Fibroblast of skin of left biceps (primary cell): ENCODE data around the gene ZNF610.
A peak's percentile ranks its signal among the peaks of the same experiment; 100 is the strongest.
"Not testable (repeated sequence)": the region's sequence is repeated elsewhere in the genome, so short reads cannot be mapped to it uniquely, and the experiment has no call there.

Source experiments
- DNase-seq, 2 experiments: peaks; one replicate each; pipeline ENCODE4 v3.0.0-alpha.2; 2013; ENCODE audit warnings: low read depth in 2 of 2

ZNF610 gene

GRCh38 chr19:52336117-52336790 is at the start of gene ZNF610:
Gene ZNF610 (plus strand): TSS chr19:52336243. CDS start chr19:52349173, 12,930 bp downstream.
- DNase-seq: peak; percentile 55 to 61

DNA sequence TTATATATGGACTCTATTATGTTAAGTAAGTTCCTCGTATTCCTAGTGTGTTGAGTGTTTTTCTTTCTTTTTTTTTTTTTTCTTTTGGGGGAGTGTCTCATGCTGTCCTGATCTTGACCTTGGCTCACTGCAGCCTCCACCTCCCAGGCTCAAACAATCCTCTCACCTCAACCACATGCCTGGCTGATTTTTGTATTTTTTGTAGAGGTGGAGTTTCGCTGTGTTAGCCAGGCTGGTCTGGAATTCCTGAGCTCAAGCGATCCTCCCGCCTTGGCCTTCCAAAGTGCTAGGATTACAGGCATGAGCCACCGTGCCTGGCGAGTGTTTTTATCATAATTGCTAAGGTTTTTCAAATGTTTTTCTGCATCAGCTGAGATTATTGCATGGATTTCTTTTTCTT is 49.8 kb upstream of the ZNF610 start:
- DNase-seq: no peak

DNA sequence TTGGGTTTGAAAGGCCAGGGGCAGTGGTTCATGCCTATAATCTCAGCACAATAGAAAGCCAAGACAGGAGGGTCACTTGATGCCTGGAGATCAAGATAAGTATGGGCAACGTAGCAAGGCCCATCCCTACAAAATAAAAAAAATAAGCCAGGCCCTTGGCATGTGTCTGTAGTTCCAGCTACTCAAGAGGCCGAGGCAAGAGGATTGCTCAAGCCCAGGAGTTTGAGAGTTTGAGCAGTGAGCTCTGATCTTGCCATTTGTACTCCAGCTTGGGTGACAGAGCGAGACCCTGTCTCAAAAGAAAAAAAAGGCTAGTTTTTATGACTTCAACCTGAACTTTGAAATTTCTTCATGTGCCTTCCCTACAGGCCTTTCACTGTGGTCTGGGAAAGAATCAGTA is 44.3 kb upstream of the ZNF610 start:
- DNase-seq: no peak

- DNase-seq: not testable (repeated sequence)
These were observed 43.1 kb upstream of the ZNF610 start for GRCh38 chr19:52292946-52293345.

DNA sequence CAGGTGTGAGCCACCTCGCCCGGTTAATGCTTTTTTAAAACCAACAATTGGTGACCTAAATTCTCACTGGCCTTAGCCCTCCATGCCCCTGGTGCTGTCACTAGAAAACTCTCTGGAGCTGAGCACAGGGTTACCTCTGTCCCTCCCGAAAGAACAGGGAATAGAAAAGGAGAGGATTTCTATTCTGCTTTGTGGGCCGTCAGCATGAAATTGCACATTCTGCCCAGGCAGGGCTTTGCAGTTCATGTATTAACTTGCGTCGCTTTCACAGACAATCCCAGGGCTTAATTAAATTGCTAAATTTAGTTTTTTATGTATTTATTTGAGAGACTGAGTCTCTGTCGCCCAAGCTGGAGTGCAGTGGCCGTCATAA is 39.7 kb upstream of the ZNF610 start:
- DNase-seq: no peak

GRCh38 chr19:52296773-52297600 is 39.1 kb upstream of the ZNF610 start, which contains the start of gene ZNF480:
Gene ZNF480 (plus strand): TSS chr19:52297169. CDS start chr19:52300413, 3,244 bp downstream.
- DNase-seq: peak; percentile 33 to 36

DNA sequence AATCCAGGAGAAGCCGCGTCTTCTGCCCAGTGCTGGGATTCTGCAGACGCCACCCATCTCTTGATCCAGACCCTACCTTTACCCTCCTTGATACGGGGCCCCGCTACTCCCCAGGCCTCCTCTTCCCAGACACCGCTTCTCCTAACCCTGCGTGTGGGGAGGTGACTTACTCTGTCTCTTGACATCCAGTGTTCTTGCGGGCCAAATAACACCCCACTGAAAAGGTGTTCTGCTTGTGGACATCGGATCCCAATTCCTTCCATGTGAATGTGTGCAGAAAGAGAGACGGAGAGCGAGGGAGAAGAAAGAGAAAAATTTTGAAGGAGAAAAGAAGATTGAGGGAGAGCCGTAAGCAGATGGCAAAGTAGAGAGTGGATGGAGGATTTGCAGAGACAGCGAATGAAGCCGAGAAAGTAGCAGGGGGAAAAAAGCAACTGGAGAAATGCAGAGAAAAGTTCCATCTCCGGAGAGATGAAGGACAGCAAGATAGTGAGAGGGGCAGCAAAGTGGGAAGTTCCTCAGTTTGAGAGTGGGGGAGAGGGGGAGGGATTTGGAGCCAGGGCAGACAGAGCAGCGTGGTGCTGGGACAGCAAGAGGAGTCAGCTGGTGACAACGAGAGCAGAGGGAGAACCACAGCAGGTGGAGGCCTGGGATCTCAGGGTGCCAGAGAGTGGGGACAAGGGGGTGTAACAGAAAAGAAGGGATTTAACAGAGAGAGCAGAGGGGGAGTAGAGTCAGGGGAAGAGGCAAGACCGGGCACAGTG is 38.3 kb upstream of the ZNF610 start:
- no peak for DNase-seq

DNA sequence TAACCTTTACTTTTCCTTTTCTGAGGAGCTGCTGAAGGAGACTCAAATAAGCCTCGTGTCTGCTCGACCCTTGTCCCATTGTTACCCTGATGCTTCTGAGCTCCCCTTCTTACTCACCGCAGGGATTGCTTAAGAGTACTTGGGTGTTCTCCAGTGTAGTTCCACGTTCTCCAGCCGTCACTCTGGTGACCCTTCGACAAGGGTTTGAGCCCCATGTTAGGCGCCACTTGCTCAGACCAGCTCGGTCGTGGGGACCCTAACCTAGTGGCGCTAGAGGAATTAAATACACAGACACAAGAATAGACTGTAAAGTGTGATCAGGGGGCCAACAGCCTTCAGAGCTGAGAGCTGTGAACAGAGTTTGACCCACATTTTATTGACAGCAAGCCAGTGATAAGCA is 28.8 kb upstream of the ZNF610 start:
- DNase-seq: no peak

DNA sequence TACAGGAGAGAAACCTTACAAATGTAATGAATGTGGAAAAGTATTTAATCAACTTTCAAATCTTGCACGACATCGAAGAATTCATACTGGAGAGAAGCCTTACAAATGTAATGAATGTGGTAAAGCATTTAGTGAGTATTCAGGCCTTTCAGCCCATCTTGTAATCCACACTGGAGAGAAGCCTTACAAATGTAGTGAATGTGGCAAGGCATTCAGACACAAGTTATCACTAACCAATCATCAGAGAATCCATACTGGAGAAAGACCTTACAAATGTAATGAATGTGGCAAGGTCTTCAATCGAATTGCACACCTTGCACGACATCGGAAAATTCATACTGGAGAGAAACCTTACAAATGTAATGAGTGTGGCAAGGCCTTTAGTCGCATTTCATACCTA is 13.6 kb upstream of the ZNF610 start:
- no peak for DNase-seq

DNA sequence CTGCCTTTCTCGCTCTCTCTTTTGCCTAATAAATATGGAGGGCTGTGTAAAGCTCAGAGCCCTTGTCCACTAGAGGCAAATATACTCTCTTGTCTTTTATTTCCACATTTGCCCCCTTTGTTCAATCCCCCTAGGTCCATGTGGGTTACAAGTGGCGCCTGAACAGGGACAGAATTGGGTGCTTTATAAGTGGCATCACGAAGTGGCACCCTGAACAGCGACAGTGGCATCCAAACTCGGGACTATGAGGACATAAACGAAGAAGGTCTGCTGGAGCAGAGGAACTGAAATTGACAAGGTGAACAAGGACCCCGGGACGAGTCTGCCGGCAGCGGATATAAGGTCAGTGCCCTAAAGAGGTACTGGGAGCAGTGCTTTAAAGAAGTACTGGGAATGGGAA is 4.3 kb upstream of the ZNF610 start:
- no peak for DNase-seq

GRCh38 chr19:52335768-52336116 is 301 bp upstream of the ZNF610 start:
- no peak for DNase-seq

- no peak for DNase-seq
These were observed 843 bp downstream of the ZNF610 start for GRCh38 chr19:52336791-52337381.

GRCh38 chr19:52339022-52339421 is 3.0 kb downstream of the ZNF610 start:
- not testable (repeated sequence) for DNase-seq

- DNase-seq: no peak
These were observed 7.5 kb downstream of the ZNF610 start for GRCh38 chr19:52343548-52343947.

GRCh38 chr19:52345162-52345561 is 9.1 kb downstream of the ZNF610 start:
- no peak for DNase-seq

- DNase-seq: no peak
These were observed 15.5 kb downstream of the ZNF610 start for GRCh38 chr19:52351512-52351911.

DNA sequence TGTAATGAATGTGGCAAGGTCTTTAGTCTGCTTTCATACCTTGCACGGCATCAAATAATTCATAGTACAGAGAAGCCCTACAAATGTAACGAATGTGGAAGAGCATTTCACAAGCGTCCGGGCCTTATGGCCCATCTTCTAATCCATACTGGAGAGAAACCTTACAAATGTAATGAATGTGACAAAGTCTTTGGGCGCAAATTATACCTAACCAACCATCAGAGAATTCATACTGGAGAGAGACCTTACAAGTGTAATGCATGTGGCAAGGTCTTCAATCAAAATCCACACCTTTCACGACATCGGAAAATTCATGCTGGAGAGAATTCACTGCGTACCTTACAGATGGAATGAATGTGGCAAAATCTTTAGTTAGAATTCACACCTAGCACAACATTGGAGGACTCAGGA is 30.4 kb downstream of the ZNF610 start:
- DNase-seq: no peak

DNA sequence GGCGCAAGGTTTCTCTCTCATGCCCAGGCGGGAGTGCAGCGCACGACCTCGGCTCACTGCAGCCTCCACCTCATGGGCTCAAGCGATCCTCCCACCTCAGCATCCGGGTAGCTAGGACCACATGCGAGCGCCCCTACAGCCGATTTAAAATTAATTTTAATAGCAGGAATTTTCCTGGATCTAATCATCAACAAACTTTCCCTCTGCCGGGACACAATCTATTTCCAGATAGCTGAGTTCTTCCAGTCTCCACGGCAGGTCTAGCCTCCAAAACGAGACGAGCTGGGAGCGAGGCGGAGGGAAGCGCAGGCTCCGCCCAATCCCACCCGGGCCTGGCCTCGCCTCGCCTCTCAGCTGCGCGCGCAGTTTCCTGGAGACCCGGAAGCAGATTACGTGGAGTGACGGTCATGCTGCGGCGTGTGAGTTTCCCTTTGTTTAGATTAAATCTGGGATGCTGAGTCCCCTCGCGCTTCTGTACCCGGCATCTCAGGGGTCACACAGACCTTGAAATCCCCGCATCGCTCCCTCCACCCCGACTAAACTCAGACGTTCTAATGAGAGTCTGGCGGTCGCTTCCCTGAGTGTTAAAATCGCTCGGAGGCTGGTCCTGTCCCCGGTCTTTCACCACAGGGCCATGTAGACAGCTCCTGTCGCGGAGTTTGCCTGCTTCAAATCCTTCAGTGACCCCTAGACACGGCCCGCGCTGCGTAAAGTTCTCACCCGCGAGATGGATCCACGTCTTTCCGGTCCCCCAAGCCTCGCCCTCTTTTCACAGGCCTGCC is 33.7 kb downstream of the ZNF610 start, which contains the start of gene ZNF880:
Gene ZNF880, plus strand, starts transcription at position 365 of the 782 bp plus-strand sequence. Its CDS starts 43 bp downstream, at position 408.
- DNase-seq: peak; percentile 82 to 83

GRCh38 chr19:52370341-52370710 is 34.3 kb downstream of the ZNF610 start:
- DNase-seq: no peak

- DNase-seq: no peak
These were observed 55.1 kb downstream of the ZNF610 start for GRCh38 chr19:52391135-52391534.
